ENCODE results near the gene TERB1.

TERB1 gene, protein sequence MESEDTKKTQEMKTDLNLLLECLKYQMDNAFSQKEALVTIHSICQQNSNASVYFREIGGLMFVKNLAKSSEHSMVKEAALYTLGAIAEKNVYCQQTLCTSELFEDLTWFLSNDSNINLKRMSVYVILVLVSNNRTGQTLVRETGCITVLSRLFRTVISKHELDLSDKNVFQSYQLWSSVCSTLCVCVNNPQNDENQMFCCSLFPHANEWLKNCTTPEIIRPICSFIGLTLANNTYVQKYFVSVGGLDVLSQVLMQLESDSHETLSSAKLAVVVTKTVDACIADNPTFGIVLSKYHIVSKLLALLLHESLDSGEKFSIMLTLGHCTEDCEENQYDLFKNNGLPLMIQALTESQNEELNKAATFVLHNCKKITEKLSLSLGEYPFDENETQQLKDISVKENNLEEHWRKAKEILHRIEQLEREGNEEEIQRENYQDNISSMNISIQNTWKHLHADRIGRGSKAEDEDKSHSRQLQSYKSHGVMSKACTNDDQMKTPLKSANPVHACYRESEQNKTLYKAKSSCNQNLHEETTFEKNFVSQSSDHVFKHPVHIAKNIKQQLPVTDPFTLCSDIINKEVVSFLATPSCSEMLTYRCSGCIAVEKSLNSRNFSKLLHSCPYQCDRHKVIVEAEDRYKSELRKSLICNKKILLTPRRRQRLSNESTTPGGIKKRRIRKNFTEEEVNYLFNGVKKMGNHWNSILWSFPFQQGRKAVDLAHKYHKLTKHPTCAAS

DNA sequence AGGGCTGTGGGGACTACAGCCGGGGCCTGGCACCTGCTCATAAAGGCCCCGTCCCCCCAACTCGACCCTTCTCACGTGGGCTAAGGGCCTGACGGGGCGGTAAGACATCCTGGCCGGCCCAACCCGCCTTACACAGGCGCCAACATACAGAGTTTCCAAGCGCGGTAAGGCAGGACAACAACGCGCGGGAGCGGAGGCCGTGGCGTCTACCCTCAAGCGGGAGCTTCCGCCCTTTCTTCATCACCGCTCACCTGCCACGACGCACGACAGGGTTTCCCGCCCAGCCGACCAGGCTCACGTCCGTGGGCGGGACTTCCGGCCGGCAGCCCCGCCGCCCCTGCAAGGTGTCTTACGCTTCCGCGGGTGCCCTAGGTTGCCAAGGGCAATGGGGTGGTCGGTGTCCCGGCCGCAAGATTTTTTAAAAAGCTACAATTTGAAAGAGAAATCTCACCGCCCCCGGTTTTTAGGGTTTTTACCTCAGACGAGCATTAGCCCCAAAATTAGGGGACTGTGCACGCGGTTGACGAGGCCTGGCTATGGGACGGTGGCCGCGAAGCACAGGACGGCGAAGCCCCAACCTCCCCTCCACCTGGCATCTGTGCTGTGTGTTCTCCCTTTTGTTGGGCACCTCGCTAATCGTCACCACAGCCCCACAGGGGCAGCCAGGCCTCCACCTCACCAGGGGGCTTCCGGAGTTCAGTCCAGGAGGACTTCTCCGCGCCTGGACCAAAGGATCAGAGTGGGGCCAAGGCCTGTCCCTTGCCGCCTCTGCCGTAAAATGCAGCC lies at the start of gene TERB1:
TERB1 (minus strand) TSS at position 265 of the 786 bp plus-strand sequence. CDS start 4,786 bp downstream, outside the sequence.
- no peak for DNase-seq (ENCODE audit: low read depth)

DNA sequence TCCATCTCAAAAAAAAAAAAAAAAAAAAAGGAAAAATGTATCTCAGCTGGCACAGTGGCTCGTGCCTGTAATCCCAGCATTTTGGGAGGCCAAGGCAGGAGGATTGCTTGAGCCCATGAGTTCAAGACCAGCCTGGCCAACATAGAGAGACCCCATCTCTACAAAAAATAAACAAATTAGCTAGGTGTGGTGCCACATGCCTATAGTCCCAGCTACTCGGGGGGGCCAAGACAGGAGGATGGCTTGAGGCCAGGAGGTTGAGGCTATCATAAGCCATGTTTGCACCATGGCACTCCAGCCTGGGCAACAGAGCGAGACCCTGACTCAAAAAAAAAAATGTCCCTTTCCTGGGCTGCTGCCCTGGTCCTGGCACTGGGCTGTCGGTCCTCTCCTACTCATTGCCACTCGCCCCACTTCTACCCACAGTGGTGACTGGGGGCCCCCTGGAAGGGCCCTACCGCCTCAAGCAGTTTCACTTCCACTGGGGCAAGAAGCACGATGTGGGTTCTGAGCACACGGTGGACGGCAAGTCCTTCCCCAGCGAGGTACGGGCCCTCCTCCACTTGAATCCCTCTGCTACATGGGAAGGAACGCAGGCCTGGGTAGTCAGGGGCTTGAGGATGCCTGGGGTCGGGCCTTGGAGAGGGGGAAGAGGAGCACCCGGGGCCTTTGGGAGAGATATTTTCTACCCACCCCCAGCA lies 48.9 kb upstream of the TERB1 start:
- DNase-seq (ENCODE audit: low read depth) = no peak

DNA sequence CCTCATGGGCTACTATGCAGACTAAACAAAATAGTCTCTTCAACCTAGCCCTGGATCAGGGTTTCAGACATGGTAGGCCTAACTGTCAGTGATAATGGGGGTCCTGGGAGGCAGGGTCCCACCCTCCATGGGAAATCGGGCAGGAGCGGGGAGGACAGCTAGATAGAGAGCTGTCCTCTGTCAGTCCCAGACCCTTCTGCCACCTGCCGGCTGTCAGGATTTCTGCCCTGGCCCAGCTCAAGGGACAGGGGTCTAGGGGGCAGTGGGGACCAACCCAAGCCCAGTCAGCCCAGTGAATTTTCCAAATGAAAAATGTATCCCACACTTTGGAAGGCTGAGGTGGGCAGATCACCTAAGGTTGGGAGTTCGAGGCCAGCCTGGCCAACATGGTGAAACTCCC lies 48.2 kb upstream of the TERB1 start:
- no peak for DNase-seq (ENCODE audit: low read depth)

DNA sequence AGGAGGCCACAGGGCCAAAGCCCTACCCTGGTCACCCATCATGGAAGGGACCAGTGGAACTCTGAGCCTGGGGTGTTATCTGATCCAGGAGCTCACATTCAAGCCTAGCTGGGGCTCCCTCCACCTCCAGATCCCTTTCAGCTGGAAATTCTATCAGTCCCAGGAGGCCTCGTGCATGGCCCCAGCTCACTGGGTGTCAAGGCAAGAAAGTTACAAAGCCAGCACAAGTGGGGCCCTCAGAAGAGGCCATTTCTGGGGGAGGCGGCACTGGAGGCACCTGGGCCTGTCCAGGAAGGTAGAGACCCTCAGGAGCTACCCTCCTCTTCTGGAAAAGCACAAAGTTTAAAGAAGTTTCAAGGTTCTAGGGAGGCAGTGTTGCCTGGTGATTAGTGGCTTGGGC lies 47.6 kb upstream of the TERB1 start:
- no peak for DNase-seq (ENCODE audit: low read depth)

DNA sequence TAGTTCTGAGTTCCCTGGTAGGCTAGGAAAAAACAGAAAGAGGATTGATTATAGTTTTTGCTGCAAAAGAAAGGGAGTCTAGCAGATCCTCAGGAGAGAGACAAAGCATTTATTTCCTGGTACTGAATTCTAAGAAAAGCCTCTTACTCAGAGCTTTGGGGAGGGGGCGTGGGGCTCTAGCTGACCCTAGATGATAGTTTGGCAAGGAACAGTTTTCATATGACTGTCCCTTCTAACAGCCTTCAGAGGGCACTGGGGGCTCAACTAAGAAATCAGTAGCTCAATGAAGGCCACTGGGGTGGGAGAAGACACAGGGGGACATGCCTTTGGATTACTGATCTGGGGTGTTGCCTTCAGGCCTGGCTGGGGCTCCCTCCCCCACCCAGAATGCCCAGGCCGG lies 46.8 kb upstream of the TERB1 start:
- DNase-seq (ENCODE audit: low read depth) = no peak

DNA sequence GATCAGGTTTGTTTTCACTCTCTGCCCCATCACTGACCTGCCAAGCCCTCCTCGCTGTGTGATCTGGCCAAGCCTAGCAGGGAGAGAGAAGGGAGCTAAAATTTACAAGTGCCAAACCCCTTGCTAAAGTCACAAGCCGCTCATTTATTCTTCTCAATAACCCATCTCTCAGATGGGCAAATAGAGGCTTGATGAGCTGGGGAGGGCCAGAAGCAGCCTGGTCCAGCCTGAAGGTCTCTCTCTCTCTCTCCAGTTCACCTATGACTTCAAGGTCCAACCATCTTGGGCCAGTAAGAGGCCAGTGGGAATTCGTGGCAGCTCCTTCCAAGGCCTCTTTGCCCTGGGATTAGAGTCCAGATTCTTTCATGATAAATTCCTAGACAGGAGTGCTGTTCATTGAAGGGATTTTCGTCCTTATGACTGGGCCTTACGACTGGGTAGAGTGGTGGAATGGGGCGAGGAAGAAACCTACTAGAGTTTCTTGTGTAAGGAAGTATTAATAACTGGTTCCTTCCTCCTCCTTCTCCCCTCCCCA lies 46.2 kb upstream of the TERB1 start:
- no peak for DNase-seq (ENCODE audit: low read depth)

DNA sequence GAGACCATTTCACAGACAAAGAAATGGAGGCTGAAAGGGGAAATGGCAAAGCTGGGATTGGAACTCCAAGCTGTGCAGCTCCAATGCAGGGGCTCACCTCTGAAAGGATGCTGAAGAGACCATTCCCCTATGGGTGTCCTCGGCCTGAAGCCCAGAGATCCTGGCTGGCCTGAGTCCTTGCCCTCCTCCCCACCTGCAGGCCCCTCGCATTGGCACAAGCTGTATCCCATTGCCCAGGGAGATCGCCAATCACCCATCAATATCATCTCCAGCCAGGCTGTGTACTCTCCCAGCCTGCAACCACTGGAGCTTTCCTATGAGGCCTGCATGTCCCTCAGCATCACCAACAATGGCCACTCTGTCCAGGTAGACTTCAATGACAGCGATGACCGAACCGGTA lies 45.4 kb upstream of the TERB1 start:
- DNase-seq (ENCODE audit: low read depth) = no peak

DNA sequence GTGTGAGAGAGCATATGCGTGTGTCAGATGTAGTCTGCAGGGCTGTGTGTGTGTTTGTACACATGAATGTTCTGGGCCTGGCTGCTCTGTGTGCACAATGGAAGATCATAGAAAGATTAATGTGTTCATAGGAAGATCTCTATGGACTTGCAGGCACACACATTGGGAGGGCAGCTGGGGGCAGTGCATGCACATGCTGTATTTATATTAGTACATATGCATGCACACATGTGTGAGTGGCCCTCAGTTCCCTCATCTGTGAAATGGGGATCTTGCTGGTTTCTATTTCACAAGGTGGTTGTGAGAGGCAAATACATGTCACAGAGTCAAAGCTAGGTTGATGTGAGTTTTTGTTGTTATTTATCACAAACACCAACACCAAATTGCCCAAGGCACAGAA lies 44.9 kb upstream of the TERB1 start:
- DNase-seq (ENCODE audit: low read depth) = no peak

DNA sequence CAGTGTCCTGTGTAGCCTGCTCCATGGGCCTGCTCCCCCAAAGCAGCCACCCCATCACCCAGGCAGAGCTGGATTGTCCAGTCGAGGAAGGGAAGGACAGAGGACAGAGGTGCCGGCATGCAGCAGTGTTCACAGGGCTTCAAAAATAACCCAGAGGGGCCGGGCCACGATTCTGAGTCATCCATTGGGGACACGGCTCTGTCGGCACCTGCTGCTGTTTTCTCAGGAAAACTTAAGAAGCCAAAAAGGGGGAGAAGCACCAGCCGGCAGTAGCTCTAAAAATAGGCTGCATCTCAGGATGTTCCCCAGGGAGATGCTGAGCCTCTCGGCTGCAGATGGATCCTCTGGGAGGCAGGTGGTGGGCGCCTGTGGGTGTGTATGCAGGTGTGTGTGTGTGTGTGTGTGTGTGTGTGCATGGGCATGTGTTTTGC lies 44.4 kb upstream of the TERB1 start:
- DNase-seq (ENCODE audit: low read depth) = no peak

DNA sequence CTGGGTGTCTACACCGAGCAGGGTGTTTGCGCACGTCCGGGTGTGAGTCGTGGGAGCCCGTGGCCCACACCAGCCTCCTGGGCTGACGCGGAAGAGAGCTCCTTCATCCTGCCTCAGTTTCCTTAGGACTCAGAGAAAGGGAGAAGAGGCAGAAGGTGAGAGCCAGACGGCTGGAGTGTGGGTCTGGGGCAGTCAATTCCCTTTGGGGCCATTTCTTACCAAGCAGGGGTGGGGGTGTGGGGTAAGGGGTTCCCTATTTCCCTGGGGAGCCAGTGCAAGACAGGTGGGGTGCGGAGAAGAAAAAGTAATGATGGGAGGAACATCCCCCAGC lies 43.7 kb upstream of the TERB1 start:
- DNase-seq (ENCODE audit: low read depth) = no peak

DNA sequence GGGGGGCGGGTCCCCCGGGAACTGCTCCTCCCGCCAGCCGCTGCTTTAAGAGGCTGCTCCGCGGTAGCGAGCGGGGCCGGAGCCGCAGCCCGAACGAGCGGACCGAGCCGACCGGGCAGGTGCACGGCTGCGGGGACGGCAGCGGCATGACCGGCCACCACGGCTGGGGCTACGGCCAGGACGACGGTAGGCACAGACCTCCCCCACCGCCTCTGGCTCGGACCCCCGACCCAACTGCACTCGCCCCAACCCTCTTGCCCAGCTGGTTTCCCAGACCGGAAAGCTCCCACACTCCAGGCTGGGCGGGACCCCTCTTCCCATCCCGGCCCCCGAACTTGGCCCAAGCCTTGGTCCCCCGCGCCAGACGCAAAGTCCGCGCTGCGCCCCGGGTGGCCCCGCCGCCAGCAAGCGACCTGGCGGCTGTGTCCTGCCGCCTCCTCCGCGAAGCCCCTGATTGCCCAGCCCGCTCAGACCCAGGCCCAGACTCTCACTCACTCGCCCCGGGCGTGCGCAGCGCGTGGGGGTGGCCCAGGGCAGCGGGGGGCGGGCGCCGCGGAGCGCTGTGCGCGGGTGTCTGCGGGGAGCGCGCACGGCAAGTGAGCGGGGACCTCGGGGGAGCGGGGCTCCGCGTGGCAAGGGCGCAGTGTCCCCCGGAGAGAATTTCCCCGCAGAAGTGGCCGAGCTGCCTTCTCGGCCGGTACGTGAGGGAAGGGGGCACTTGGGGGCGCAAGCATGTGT lies 43.1 kb upstream of the TERB1 start, which contains the start of gene CA7:
CA7 (plus strand) TSS at position 73 of the 738 bp plus-strand sequence; CDS start at position 147, 74 bp downstream.
- DNase-seq (ENCODE audit: low read depth) = no peak

DNA sequence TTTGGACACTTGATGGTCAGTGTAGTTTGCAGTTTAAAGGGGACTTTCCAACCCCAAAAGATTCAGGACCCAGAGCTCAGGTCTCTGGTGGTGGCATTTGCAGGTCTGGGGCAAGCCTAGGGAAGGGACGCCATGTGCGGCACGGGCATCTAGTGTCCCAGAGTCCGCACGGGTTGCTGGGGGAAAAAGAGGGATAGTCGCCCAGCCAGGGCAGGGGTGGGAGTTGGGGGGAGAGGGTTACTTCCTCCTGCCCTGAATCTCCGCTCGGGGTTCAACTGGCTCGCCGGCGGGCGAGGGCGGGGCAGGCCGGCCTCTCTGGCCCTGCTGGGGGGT lies 42.6 kb upstream of the TERB1 start:
- no peak for DNase-seq (ENCODE audit: low read depth)

DNA sequence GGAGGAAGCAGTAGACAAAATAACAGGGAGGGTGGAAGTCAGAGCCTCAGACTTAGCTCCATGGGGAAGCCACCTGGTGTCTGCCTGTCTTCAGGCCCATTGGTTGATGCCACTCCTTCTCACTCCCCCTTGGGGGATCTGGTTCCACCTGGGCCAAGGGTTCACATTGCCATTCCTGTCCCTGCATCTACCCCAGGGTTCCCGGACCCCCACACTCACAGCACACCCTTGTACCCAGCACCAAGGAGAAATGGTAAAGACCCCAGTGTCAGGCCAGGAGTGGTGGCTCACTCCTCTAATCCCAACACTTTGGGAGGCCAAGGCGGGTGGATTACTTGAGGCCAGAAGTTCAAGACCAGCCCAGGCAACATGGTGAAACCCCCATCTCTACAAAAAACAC lies 41.8 kb upstream of the TERB1 start:
- DNase-seq (ENCODE audit: low read depth) = no peak

DNA sequence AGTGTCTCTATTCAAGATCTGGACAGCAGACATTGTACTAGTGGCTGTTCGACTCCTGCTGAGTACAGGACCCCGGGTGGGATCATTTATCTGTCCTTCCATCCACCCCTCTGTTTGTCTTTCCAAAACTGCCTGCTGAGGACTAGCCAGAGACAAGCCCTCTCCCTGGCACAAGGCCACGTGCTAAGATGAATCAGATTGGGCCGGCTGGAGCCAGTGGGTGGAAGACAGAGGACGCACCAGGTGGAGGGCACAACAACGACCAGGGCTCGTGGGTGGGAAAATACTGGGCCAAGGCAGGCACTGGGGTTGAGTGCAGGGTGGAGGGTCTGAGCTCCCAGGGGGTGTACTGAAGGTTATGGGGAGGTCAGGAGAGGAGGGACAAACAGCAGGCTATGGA lies 41.4 kb upstream of the TERB1 start:
- no peak for DNase-seq (ENCODE audit: low read depth)

DNA sequence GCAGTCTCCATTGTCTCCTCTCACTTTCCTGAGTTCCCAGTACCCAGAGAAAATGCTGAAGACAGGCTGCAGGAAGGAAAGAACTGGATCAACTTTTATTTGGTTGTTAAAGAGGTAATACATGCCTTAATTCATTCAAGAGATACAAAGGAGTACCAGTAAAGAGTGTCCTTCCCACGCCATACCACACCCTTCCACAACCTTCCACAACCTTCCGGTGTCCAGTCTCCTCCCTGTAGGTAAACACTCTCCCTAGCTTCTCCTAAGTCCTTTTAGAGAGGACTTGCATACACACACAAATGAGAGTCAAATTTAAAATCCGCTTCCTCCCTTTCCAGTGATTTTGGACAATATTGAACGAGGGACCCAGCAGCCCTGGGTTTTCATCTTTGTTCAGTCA lies 40.0 kb upstream of the TERB1 start:
- DNase-seq (ENCODE audit: low read depth) = no peak

DNA sequence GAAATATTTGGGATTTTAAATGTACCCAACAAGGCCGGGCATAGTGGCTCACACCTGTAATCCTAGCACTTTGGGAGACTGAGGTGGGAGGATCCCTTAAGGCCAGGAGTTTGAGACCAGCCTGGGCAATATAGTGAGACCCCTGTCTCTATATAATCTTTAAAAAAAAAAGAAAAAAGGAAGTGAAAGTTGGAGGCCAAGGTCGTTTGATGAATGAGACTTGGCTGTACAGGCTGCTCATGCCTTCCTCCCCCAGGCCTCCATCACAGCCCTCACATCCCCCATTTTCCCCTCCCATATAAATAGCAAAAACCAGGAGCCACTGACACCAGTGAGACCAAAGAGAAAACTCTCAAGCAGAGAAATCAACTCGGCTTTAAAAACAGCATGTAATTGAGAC lies 39.5 kb upstream of the TERB1 start:
- no peak for DNase-seq (ENCODE audit: low read depth)

DNA sequence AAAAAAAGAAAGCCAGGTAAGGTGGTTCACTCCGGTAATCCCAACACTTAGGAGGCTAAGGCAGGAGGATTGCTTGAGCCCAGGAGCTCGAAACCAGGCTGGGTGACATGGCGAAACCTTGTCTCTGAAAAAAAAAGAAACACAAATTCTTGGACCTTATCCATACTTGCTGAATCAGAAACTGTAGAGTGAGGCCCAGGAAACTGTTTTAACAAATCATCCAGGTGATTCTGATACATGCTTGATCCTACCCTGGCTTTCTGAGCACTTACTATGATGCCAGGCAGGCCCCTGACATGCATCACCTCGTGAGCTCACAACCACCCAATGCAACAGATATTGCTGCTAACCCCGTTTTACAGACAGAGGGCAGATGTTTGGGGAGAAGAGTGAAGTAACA lies 33.4 kb upstream of the TERB1 start:
- no peak for DNase-seq (ENCODE audit: low read depth)

DNA sequence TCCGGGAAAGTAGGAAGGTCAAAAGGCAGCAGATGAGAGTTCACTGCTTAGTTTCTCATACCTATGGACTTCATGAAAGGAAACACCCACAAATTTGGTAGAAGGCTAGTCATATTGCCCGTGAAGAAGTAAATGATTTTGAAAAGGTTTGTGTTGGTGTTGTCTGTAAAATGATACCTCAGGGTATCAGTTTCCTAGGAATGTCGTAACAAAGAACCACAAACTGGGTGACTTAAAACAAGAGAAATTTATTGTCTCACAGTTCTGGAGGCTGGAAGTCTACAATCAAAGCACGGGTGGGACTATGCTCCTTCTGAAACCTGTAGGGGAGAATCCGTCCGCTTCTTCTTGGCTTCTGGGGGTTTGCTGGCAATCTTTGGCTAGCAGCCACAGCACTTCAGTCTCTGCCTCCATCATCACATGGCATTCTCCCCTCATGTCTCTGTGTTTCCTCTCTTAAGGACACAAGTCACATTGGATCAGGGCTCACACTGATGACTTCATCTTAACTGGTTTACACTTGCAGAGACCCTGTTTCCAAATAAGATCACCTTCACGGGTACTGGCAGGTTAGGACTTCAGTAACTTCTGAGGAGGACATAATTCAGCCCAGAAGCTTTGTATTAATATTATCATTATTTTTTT lies 31.4 kb upstream of the TERB1 start:
- DNase-seq (ENCODE audit: low read depth) = no peak

DNA sequence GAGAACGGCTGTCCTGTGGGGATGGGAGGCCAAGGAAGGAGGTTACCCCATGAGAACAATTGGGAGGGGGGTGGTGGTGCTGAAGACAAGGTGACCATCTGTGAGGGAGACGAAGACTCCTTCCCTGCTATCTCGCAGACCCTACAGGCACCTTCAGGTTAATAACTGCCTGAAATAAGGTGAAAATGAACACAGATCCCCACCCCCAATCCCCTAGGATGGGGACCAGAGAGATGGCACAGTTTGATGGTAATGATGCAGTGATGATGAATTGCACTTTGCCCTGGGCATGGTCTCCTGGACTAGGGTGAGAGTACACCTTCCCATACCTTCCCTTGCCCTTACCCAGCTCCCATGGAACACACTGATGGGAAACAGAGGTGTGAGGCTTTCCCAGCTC lies 30.8 kb upstream of the TERB1 start:
- DNase-seq (ENCODE audit: low read depth) = no peak

Measured in activated T-helper 1 cell treated with Interleukin-2 at 50 U/mL for 16 hours (primary cell).